ENCODE measurements around the gene CDH11.

CDH11 gene

DNA sequence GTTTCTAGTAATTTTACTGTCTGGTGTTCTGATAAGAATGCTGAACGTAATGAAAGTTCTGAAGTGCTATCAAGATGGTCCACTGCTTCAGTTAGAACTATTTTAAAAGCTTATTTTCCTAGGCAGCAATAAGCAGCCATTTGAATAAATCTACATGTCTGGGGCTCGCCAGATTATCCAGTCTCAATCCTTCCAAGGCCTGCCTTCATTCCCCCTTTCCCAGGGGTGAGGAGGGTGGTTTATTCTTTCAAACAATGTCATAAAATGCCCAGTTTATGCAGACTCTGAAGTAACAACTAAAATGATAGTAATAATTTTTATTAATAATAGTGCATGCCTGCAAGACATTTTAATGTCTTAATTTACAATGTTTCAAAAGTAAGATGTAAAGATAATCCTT, 2.4 kb downstream of the CDH11 start:
- H3K4me3 ChIP-seq (replicated peaks; ENCODE audit: low read depth, low read length) = no peak overlapping the region
- H3K36me3 ChIP-seq (ENCODE audit: control insufficient read depth, insufficient read depth, low read length) = no peaks in the 10 kb centered on the region
- H3K27me3 ChIP-seq (replicated peaks; ENCODE audit: control insufficient read depth, insufficient read depth, low read length) = no peaks in the 10 kb centered on the region
- no peak for DNase-seq (ENCODE audit: extremely low read depth, insufficient read length)
- TF ChIP-seq, protein P1, sequence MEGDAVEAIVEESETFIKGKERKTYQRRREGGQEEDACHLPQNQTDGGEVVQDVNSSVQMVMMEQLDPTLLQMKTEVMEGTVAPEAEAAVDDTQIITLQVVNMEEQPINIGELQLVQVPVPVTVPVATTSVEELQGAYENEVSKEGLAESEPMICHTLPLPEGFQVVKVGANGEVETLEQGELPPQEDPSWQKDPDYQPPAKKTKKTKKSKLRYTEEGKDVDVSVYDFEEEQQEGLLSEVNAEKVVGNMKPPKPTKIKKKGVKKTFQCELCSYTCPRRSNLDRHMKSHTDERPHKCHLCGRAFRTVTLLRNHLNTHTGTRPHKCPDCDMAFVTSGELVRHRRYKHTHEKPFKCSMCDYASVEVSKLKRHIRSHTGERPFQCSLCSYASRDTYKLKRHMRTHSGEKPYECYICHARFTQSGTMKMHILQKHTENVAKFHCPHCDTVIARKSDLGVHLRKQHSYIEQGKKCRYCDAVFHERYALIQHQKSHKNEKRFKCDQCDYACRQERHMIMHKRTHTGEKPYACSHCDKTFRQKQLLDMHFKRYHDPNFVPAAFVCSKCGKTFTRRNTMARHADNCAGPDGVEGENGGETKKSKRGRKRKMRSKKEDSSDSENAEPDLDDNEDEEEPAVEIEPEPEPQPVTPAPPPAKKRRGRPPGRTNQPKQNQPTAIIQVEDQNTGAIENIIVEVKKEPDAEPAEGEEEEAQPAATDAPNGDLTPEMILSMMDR (IDR thresholded peaks at IDR 0.05; ENCODE audit: insufficient read depth, low read length, poor library complexity, severe bottlenecking) = no peak

DNA sequence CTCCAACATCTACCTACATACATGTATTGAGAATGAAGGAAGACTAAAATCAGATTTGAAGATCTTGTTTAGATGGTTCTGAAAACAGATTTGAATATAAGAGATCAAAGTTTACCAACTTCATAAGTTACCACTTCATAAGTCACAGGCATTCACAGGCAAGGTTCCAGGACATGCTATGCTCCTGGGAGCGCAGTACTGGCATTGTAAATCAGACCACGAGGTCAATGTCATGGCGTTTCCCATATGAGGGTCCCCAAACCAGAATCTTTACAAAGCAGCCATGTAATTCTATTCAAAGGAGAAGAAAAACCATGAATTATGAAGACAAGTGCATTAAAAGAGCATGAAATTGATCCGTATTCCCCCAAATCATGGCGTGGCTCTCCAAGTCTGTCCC, 3.0 kb downstream of the CDH11 start:
- DNase-seq (ENCODE audit: extremely low read depth, insufficient read length) = no peak
- Histone ChIP-seq H3K4me3 (replicated peaks; ENCODE audit: low read depth, low read length) (no peak overlapping the region), H3K27me3 (replicated peaks; ENCODE audit: control insufficient read depth, insufficient read depth, low read length) (no peaks in the 10 kb centered on the region), H3K36me3 (ENCODE audit: control insufficient read depth, insufficient read depth, low read length) (no peaks in the 10 kb centered on the region)
- TF ChIP-seq, protein P1 (IDR thresholded peaks at IDR 0.05; ENCODE audit: insufficient read depth, low read length, poor library complexity, severe bottlenecking) = no peak

GRCh38 chr16:65117811-65118448, 3.9 kb downstream of the CDH11 start:
- Histone ChIP-seq H3K4me3 (replicated peaks; ENCODE audit: low read depth, low read length) (no peak overlapping the region), H3K36me3 (ENCODE audit: control insufficient read depth, insufficient read depth, low read length) (no peaks in the 10 kb centered on the region), H3K27me3 (replicated peaks; ENCODE audit: control insufficient read depth, insufficient read depth, low read length) (no peaks in the 10 kb centered on the region)
- TF ChIP-seq, protein P1 (IDR thresholded peaks at IDR 0.05; ENCODE audit: insufficient read depth, low read length, poor library complexity, severe bottlenecking) = peak; percentile 90
- no peak for DNase-seq (ENCODE audit: extremely low read depth, insufficient read length)

- no peaks in the 10 kb centered on the region for H3K27me3 ChIP-seq (replicated peaks; ENCODE audit: control insufficient read depth, insufficient read depth, low read length)
- TF ChIP-seq, protein P1 (IDR thresholded peaks at IDR 0.05; ENCODE audit: insufficient read depth, low read length, poor library complexity, severe bottlenecking) = no peak
- H3K4me3 ChIP-seq (replicated peaks; ENCODE audit: low read depth, low read length) = no peak overlapping the region
- no peak for DNase-seq (ENCODE audit: extremely low read depth, insufficient read length)
- H3K36me3 ChIP-seq (ENCODE audit: control insufficient read depth, insufficient read depth, low read length) = no peaks in the 10 kb centered on the region
Measured at GRCh38 chr16:65116818-65117430, 4.9 kb downstream of the CDH11 start.

- no peaks in the 10 kb centered on the region for H3K36me3 ChIP-seq (ENCODE audit: control insufficient read depth, insufficient read depth, low read length)
- no peak overlapping the region for H3K4me3 ChIP-seq (replicated peaks; ENCODE audit: low read depth, low read length)
- no peaks in the 10 kb centered on the region for H3K27me3 ChIP-seq (replicated peaks; ENCODE audit: control insufficient read depth, insufficient read depth, low read length)
- no peak for DNase-seq (ENCODE audit: extremely low read depth, insufficient read length)
- TF ChIP-seq, protein P1 (IDR thresholded peaks at IDR 0.05; ENCODE audit: insufficient read depth, low read length, poor library complexity, severe bottlenecking) = no peak
Measured at GRCh38 chr16:65116216-65116615, 5.6 kb downstream of the CDH11 start.

All from GM06990 (cell line).